ENCODE data around the gene TROAP.

DNA sequence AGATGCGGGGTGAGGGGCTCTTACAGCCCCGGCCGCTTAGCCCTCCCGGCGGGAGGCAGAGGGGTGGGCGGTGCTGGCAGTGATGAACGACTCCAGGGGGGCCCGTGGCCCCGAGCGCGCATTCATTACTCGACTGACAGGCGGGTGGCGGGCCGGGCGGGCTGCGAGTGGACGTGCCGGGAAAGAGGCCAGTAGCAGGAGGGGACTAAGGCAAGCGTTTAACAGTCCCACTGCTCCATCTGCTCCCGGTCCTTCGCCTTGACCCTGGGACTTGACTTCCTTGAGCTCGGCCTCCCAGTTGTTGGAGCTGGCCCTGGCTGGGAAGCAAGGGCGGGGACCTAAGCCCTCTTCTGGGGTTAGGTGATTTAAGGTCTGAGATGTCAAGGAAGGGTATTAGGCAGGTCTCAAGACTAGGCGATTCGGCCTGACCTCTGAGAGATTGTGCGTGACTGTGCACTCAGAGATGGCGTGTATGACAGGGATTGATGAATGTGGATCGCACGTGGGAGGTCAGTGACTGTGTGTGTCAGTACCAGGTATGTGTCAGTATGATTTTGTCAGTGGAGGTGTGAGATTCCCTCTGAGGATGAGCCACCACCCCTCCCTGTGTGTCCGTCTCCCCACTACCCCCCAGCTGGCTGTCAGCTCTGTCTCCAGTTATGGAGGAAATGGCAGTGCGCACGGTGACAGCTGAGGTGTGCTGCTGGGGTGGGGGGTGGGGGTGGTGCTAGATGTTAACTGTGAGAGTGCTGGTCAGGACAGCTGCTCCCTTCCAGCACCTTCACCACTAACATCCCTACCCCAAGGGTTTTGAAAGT lies 20.1 kb downstream of the TROAP start:
- TF ChIP-seq FOXK2 (IDR thresholded peaks at IDR 0.05) (no peak), NFRKB (IDR thresholded peaks at IDR 0.05) (no peak)
